Central memory CD4-positive, alpha-beta T cell (primary cell): ENCODE measurements around the gene FXN.
"Not testable (repeated sequence)": the region's sequence is repeated elsewhere in the genome, so short reads cannot be mapped to it uniquely, and the experiment has no call there.

Experiments used
- DNase-seq: peaks from one replicate; pipeline ENCODE4 v3.0.0; 2022

FXN gene

GRCh38 chr9:69071059-69071458, 35.5 kb downstream of the FXN start:
- DNase-seq: no peak

DNA sequence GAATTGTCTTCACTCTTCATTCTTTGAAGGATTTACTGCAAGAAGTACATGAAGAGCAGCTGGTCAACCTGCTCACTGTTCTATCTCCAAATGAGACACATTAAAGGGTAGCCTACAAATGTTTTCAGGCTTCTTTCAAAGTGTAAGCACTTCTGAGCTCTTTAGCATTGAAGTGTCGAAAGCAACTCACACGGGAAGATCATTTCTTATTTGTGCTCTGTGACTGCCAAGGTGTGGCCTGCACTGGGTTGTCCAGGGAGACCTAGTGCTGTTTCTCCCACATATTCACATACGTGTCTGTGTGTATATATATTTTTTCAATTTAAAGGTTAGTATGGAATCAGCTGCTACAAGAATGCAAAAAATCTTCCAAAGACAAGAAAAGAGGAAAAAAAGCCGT, 37.6 kb downstream of the FXN start:
- DNase-seq: no peak

DNA sequence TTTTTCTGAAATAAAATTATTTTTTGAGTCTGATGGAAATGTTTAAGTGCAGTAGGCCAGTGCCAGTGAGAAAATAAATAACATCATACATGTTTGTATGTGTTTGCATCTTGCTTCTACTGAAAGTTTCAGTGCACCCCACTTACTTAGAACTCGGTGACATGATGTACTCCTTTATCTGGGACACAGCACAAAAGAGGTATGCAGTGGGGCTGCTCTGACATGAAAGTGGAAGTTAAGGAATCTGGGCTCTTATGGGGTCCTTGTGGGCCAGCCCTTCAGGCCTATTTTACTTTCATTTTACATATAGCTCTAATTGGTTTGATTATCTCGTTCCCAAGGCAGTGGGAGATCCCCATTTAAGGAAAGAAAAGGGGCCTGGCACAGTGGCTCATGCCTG, 39.2 kb downstream of the FXN start:
- no peak for DNase-seq

DNA sequence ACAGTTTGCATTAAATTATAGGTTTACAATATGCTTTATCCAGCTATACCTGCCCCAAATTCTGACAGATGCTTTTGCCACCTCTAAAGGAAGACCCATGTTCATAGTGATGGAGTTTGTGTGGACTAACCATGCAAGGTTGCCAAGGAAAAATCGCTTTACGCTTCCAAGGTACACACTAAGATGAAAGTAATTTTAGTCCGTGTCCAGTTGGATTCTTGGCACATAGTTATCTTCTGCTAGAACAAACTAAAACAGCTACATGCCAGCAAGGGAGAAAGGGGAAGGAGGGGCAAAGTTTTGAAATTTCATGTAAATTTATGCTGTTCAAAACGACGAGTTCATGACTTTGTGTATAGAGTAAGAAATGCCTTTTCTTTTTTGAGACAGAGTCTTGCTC, 41.0 kb downstream of the FXN start:
- DNase-seq: no peak

GRCh38 chr9:69078069-69078468, 42.5 kb downstream of the FXN start:
- DNase-seq: no peak

GRCh38 chr9:69078581-69078980, 43.0 kb downstream of the FXN start:
- DNase-seq: no peak

GRCh38 chr9:69079186-69079585, 43.6 kb downstream of the FXN start:
- DNase-seq: no peak

DNA sequence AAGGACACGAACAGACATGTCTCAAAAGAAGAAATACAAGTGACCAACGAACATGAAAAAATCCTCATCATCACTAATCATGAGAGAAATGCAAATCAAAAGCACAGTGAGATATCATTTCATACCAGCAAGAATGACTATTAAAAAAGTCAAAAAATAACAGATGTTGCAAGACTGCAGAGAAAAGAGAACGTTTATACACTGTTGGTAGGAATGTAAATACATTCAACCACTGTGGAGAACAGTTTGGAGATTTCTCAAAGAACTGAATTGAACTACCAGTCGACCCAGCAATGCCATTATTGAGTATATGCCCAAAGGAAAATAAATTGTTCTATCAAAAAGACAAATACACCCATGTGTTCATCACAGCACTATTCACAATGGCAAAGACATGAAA, 45.7 kb downstream of the FXN start:
- no peak for DNase-seq

- DNase-seq: no peak
Measured at GRCh38 chr9:69083321-69083720, 47.8 kb downstream of the FXN start.

DNA sequence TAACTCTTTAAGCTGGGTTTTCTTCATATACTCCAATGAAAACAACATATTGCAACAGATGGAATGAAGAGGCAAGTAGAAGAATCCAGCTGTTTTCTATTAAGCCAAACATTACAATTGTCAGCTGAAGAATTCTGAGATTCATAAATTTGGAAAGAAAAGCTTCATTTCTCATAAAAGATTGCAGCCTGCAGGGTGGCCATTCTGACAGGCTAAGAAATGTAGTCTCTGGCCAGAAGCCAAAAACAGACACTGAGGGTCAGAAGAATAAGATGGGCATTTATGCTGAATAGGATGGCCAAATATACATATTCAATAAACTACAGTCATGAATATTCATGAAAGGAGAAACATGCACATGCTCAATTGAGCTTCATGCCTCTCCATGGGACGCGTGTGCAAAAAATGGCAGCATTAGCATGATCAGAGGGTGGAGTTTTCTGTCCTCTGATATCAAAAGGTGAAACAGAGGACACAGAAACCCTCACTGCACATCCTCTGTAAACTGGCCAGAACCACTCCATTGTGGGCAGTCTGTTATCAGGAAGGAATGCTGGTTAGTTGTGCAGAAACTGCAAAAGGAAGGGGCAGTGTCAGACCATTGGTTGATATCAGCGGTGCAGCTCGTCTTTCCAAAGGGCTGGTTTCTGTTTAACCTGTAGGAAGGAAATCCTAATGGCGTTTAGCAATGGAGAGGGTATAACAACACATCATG, 50.2 kb downstream of the FXN start:
- DNase-seq: no peak

DNA sequence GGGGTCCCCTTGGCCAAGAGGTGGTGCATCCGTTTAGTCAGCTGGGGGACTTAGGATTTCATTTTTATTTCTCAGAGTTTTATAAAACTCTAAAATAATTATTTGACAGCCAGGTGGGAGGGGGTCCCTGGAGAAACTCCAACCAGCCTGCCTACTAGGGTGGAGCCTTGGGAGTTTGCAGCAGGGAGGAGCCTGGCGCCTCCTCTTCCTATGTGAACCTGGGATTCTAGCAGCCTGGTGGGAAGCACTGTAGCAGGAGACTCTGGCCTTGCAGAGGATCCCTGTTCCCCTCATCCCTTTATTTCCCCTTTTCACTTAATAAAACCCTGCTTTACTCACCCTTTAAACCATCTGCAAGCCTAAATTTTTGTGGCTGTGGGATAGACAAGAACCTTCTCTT, 50.8 kb downstream of the FXN start:
- DNase-seq: no peak

- no peak for DNase-seq
Measured at GRCh38 chr9:69086769-69087168, 51.2 kb downstream of the FXN start.

DNA sequence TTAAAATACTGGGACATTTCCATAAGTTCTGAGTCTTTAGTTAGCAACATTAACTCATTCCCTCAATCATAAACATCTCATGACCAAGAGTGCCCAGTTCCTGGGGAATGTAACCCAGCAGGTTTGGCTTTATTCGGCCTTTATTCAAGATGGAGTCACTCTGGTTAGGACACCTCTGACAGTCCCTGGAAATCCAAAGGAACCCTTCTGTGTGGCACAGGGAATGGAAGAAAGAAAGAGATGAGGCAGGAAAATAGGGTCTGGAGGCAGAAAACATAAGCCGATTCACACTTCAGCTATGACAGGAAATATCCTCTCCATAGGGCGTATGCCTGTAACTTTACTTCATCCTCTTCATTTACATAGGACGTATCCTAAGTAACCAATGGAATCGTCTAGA, 53.5 kb downstream of the FXN start:
- DNase-seq: no peak

DNA sequence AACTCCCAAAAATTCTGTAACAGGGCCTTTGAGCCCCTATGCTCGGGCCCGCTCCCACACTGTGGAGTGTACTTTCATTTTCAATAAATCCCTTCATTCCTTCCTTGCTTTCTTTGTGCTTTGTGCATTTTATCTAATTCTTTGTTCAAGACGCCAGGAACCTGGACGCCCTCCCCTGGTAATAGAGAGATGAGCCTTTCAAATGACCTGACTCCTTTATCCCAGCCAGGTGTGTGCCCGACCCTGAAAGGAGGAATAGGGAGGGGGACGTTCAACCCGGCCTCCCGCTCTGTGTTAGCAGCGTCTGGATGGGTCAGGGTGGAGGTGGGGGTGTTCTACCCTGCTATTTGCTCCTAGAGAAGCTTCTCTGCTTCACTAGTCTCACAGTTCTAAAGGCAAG, 53.9 kb downstream of the FXN start:
- no peak for DNase-seq

- DNase-seq: no peak
Measured at GRCh38 chr9:69090140-69090750, 54.7 kb downstream of the FXN start.

DNA sequence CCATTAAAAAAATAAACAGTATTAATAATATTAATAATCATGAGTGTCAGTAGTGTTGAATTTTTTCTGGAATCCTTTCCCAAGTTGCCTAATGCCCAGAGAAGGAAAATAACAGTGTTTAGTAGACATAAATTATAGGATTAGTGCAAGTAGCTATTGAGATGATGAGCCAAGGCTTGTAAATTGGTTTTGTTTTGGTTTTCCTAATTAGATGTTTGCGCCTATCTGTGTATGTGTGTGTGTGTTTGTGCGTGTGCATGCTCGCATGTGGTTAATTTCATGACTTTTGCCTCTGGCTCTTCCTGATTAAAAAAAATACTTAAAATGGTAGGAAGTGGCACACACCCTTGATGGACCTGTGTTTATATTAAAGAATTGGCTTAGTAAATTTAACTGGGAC, 55.4 kb downstream of the FXN start:
- DNase-seq: no peak

DNA sequence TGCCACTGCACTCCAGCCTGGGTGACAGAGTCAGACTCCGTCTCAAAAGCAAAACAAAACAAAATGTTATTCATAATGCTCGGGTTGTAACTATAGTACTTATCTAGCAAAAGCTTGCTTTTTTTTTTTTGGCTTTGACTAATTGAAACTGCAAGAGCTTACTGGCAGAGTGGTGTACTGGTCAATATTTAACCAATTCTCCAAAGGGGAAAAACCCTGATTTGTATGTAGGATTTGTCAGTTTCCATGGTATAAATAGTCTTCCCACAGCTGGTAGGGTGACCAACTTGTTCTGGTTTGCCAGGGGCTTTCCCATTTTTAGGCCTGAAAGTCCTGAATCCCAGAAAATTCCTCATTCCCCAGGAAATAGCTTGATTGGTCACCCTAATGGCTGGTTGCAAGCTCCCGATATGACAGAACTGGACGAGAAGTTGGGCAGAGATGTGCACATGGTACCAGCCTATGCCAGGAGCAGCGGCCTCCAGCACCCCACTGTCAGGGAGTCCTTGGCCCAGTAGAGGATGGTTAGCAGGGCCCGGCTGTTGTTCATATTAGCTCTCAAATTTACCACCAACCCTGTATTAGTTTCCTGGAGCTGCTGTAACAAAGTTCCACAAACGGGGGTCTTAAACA, 58.0 kb downstream of the FXN start:
- no peak for DNase-seq

DNA sequence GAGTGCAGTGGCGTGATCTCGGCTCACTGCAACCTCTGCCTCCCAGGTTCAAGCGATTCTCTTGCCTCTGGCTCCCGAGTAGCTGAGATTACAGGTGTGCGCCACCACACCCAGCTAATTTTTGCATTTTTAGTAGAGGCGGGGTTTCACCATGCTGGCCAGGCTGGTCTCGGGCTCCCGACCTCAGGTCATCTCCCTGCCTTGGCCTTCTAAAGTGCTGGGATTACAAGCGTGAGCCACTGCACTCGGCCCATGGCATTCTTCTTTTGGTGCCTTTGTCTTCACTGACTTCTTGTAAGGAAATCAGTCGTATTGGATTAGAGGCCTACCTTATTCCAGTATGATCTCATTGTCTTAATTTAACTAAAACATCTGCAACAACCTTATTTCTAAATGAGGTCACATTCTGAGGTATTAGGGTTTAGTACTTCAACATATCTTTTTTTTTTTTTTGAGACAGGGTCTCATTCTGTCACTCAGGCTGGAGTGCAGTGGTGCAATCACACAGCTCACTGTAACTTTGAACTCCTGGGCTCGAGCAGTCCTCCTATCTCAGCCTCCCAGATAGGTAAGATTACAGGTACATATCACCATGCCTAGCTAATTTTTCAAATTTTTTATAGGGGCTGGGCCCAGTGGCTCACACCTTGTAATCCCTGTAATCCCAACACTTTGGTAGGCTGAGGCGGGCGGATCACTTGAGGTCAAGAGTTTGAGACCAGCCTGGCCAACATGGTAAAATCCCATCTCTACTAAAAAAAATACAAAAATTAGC, 59.0 kb downstream of the FXN start:
- DNase-seq: not testable (repeated sequence)

- DNase-seq: no peak
Measured at GRCh38 chr9:69097064-69097463, 61.5 kb downstream of the FXN start.

GRCh38 chr9:69097923-69098593, 62.5 kb downstream of the FXN start:
- DNase-seq: no peak

DNA sequence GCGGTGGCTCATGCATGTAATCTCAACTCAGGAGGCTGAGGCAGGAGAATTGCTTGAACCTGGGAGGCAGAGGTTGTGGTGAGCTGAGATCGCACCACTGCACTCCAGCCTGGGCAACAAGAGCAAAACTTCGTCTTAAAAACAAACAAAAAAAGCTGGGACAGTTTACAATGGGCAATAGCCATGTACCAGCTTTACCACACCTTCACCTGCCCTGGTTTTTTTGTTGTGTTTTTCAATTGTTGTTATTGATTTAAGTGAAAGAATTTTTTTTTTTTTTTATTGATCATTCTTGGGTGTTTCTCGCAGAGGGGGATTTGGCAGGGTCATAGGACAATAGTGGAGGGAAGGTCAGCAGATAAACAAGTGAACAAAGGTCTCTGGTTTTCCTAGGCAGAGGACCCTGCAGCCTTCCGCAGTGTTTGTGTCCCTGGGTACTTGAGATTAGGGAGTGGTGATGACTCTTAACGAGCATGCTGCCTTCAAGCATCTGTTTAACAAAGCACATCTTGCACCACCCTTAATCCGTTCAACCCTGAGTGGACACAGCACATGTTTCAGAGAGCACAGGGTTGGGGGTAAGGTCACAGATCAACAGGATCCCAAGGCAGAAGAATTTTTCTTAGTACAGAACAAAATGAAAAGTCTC, 67.9 kb downstream of the FXN start:
- DNase-seq: not testable (repeated sequence)

DNA sequence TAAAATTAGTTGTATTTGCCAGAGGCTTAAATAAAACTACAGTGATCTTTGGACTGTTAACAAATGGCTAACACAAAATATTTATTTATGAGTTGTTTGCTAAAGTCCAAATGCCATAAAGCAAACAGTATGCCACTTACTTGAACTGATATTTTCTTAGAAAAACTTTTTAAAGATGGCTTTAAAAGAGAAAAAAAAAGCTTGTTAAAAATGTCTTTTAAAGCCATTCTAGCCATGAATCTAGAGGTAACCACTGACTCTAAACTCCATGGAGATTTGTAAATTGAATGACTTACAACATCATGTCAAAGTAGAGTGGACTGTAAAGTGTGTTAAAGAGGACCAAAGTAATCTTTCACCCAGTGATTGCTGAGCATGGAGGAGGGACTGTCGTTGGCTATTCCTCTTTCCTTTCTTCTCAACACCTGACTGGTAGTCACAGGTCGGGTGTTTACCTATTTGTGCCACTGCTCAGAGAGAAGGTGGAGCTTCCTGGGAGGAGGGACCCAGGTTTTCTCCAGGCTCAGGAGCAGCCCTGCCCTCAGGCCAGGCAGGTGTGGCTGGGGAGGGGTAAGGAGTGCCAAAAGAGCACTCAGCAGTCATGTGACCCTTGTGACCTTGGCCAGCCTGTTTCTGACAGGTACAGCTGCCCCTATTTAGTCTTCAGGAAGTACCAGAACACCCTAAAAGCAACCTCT, 69.4 kb downstream of the FXN start:
- no peak for DNase-seq
